Suprapubic skin (tissue), 3 donors: ENCODE measurements around the gene CNPPD1.
"Not testable (repeated sequence)": the region's sequence is repeated elsewhere in the genome, so short reads cannot be mapped to it uniquely, and the experiment has no call there.

Source experiments
- CTCF ChIP-seq, 2 donors: fragments of 200-600 bp in 1 of 2; fragments of 450-650 bp in 1 of 2; sonication (generic) in 1 of 2; IDR thresholded peaks; one replicate each; pipeline ENCODE4 v1.5.1; 2016 to 2019; ENCODE audit warnings: antibody characterized with exemption in 2 of 2, mild to moderate bottlenecking in 1 of 2, moderate library complexity in 1 of 2
- EP300 ChIP-seq: sonication (generic); formaldehyde crosslinking; IDR thresholded peaks from one replicate; pipeline ENCODE4 v1.6.1; 2017; ENCODE audit warnings: antibody characterized with exemption

- TF ChIP-seq CTCF (IDR thresholded peaks at IDR 0.05); EP300: not testable (repeated sequence)
These were observed 24.0 kb upstream of the CNPPD1 start for GRCh38 chr2:219200502-219201326.
